GM18907 (cell line): ENCODE data around the gene KRT20.
"Not testable (repeated sequence)": the region's sequence is repeated elsewhere in the genome, so short reads cannot be mapped to it uniquely, and the experiment has no call there.

Experiments used
- ATAC-seq: cut with Tn5 transposase; IDR thresholded peaks from one replicate; pipeline ENCODE4 v1.9.1; 2021; ENCODE audit warnings: mild to moderate bottlenecking, moderate library complexity; ENCODE audit not compliant: unreplicated experiment

The KRT20 gene

DNA sequence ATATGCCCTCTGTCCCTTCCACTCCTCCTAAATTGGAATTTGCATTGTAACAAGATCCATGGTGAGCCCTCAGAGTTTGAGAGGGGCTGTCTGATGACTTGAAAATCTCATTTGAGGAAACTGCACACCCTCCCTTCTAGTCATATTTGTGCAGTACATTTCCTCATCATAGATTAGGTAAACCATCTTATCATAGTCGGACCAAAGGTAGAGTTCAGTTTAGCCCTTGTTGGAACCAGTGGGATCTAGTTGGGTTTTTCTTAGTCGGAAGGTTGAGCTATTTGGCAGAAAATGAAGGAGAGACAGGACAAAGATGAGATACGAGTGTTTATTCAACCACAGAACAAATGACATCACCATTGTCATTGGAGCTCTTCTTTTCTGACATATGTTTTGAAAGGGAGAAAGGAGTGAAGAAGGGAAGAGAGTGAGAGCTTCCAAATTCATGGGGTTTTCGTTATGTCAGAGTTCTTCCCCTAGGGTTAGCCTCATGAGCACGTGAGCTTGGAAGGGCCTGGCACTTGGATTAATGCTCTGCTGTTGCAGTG lies 15.8 kb upstream of the KRT20 start:
- ATAC-seq, result no peak

- ATAC-seq, result no peak
These were observed 11.9 kb upstream of the KRT20 start for GRCh38 chr17:40896916-40897455.

- no peak for ATAC-seq
These were observed 10.2 kb upstream of the KRT20 start for GRCh38 chr17:40895106-40895730.

- ATAC-seq, result no peak
These were observed 3.2 kb upstream of the KRT20 start for GRCh38 chr17:40888196-40888720.

DNA sequence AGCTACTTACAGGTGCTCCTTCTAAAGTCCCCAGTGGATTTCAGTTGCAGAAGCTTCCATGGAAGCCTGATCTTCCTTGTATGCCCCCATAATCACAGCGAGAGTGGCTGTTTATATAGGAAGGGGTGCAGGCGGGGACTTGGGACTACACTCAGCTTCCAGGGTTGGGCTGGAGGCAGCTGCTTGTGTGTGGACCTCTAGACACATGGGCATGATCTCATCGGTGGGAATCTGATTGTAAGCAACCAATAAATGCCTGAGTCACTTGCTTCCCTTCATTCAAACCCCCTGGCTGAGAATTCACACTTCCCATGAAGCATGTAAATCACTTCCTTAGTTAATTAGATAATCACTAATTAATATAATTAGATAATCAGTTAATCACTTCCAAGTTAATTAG lies 1.0 kb upstream of the KRT20 start:
- ATAC-seq, result no peak

DNA sequence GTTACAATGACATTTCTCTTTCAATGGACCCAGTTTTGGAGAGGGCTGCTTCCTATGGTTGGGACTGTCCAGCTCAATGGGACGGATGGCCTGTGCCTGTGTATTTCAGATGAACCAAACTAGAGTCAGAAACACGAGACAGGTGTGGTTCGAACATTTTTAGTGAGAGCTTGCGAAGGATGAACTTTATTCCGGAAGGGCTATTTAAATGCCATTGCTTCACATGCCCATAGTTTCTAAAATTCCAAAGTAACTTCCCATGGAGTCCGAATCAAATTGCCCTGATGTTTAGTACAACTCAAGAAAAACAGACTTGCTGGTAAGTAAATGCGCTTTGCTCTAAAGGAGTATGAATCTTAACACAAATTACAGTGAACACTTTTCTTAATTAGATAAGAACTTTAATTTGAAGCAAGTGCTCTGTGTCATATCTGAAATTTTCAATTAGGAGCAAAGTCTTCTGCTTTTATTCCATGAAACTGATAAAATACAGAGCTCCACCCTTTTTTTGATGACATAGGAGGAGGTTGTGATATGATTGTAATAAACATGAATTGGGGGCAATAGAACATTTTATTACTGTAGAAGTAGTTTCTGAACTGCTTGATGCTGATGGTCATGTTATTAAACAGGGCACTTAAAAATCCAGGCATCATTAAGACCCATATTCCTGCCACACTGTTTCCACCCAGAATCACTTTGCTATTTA lies 1.3 kb downstream of the KRT20 start:
- no peak for ATAC-seq

GRCh38 chr17:40883031-40883430 lies 2.0 kb downstream of the KRT20 start:
- ATAC-seq, result no peak

GRCh38 chr17:40879026-40879425 lies 6.0 kb downstream of the KRT20 start:
- no peak for ATAC-seq

GRCh38 chr17:40878044-40878443 lies 7.0 kb downstream of the KRT20 start:
- no peak for ATAC-seq

DNA sequence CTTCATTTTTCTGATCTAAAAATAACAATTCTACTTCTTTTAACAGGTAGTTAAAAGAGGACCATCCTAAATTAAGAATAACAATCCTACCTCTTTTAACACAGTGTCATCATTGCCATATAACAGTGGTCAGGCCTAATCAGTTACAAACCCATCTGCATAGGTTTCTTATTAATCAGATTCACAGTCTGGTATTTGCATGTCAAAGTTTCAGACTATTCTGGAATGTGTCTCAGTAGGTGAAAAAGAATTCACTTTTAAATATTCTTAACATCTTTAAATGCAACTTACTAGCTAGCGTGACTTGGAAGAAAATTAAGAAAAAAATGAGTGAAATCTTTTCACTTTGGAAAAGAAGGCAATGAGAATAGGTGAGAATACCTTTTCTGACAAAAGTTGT lies 11.2 kb downstream of the KRT20 start:
- ATAC-seq, result no peak

- ATAC-seq, result no peak
These were observed 11.8 kb downstream of the KRT20 start for GRCh38 chr17:40873255-40873654.

GRCh38 chr17:40872416-40872815 lies 12.6 kb downstream of the KRT20 start:
- ATAC-seq, result no peak

GRCh38 chr17:40871316-40871715 lies 13.7 kb downstream of the KRT20 start:
- ATAC-seq, result no peak

DNA sequence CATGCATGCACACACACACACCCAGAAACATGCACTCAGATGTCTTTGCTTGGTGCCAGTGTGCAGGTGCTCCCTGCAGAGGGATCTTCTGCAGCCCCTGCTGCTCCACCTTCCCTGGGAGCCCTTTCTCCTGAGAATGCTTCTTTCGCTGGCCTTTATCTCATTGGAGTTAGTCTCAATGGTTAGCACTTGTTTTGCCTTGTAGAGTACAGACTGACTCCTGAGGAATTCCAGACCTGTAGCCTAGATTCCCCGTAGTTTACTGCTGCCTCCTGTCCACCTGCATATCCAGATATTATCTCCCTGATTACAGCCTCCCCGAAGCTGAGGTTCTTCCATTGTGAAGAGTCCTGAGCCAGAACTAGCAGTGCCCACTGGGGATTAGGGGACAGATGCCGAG lies 14.9 kb downstream of the KRT20 start:
- ATAC-seq, result no peak

DNA sequence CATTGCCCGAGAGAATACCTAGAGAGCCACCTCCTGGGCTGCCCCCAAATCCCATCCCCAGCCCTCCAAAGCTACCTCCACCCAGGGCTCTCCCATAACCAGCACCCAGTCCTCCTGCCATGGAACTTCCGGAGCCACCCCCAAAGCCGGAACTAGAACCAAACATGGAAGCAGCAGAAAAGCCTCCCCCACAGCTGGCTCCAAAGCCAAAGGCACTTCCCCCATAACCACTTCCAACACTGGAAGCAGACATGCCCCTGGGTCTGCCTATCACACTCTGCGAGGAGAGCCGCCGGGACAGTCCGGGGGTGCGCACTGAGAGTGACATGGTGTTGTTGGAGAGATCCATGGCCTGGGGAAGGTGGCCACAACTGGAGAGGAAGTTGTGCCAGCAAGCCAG lies 18.2 kb downstream of the KRT20 start, which contains the start of gene KRT12:
KRT12 (minus strand) TSS at position 386 of the 400 bp plus-strand sequence; CDS start at position 349, 37 bp downstream.
- ATAC-seq, result no peak

DNA sequence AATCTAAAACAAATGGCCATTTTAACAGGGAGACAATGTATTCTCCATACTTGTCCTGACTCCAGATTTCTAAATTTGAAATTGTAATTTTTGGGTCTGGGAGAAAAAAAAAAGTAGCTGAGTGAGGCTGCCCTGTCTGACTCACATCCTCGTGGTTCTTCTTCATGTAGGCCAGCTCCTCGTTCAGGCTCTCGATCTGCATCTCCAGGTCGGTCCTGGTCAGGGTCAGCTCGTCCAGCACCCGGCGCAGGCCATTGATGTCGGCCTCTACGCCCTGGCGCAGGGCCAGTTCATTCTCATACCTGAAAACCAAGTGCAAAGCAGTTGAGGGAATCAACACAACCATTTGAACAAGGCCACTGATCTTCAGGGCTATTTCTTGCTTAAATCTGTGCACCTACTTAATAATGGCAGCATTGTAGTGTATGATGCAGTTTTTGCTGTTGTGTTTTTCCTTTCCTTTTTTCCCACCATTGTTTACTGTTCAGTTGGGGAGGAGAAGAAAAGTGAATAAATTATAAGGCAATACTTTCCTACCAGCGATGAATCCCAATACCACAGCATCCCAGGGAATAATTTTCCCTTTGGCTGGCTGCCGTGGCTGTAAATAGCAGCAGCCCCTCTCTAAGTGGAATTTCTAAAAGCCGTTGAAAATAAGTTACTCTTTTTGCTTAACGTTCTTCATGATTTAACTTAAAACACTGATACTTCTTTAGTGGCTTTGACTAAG lies 20.2 kb downstream of the KRT20 start:
- ATAC-seq, result no peak

- no peak for ATAC-seq
These were observed 21.9 kb downstream of the KRT20 start for GRCh38 chr17:40862985-40863733.

DNA sequence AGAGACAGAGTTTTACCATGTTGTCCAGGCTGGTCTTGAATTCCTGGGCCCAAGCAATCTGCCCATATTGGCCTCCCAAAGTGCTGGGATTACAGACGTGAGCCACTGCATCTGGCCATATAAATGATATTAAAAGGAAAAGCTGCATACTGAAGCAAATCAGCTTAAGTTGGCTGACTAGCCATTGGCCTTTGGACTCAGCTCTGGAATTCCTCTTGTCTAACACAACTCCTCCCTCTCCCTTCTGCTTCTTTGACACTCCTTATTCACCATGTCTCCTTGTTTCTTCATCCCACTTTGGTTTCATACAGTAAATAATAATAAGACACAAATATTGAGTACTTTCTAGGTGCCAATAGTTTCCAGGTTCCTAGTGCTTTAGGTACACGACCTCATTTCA lies 25.5 kb downstream of the KRT20 start:
- ATAC-seq, result no peak

DNA sequence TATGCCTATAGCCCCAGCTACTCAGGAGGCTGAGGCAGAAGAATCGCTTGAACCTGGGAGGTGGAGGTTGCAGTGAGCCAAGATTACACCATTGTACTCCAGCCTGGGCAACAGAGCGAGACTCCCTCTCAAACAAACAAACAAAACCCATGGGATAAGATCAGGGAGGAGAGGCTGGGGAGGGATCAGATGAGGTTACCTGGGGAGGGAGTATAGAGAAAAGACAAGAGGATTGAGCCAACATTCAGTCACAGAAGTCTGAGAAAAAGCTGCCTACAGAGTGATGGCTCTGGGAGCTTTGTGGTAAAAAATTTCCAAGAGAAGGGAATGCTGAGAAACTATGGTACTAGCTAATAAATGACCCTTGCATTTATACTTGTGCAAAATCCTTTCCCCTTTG lies 26.4 kb downstream of the KRT20 start:
- ATAC-seq, result not testable (repeated sequence)

DNA sequence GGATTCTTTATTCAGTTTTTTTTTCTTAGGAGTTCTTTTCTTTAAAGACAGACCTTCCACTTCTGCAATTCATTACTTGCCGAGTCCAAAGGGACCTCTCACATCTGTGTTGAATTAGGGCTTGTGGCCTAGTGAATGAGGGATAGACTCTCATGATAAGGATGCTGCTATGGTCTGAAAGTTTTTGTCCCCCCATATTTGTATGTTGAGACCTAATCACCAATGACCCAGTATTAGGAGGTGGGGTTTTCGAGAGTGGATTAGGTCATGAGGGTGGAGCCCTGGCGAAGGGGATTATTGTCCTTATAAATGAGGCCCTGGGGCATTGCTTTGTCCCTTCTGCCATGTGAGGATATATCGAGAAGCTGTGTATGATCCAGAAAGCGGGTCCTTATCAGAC lies 27.5 kb downstream of the KRT20 start:
- no peak for ATAC-seq
